HepG2 (cell line): Measurements from ENCODE around the gene NTMT1. TPM values are rescaled to one million over a fixed set of nuclear protein-coding genes. Genes with fewer than 3 reads are reported as not detected.
A peak's percentile ranks its signal among the peaks of the same experiment; 100 is the strongest.

Experiments used
- CEBPB ChIP-seq: IDR thresholded peaks from 2 replicates; pipeline ENCODE4 v1.6.1; 2011; ENCODE audit warnings: low read depth, low read length, improper control_type of control experiment, borderline replicate concordance
- DR1 ChIP-seq: sonication (generic); formaldehyde crosslinking; IDR thresholded peaks from 2 replicates; pipeline ENCODE4 v1.8.0; 2021; ENCODE audit warnings: mild to moderate bottlenecking, missing genetic modification reagents, inconsistent platforms
- GABPB1 ChIP-seq: IDR thresholded peaks from 2 replicates; pipeline ENCODE4 v1.6.1; 2016; ENCODE audit warnings: mild to moderate bottlenecking, missing genetic modification reagents, moderate library complexity, missing compliant biosample characterization
- HCFC1 ChIP-seq: fragments of 150-350 bp; IDR thresholded peaks from 2 replicates; pipeline ENCODE4 v1.6.1; 2014; ENCODE audit warnings: low read depth, low read length
- KAT7 ChIP-seq: IDR thresholded peaks from 2 replicates; pipeline ENCODE4 v1.6.1; 2018; ENCODE audit warnings: borderline replicate concordance, missing compliant biosample characterization
- KLF11 ChIP-seq: IDR thresholded peaks from 2 replicates; pipeline ENCODE4 v1.6.1; 2016; ENCODE audit warnings: missing compliant biosample characterization
- SALL1 ChIP-seq: sonication (generic); formaldehyde crosslinking; IDR thresholded peaks from 2 replicates; pipeline ENCODE4 v1.8.0; 2022; ENCODE audit warnings: mild to moderate bottlenecking, missing genetic modification reagents
- SNRNP70 ChIP-seq: fragments of 200-400 bp; formaldehyde crosslinking; IDR thresholded peaks from 2 replicates; pipeline ENCODE4 v1.6.1; 2017; ENCODE audit warnings: mild to moderate bottlenecking, low read depth, low read length, moderate library complexity
- SRF ChIP-seq: IDR thresholded peaks from 2 replicates; pipeline ENCODE4 v1.6.1; 2011; ENCODE audit warnings: mild to moderate bottlenecking, low read depth, low read length, moderate library complexity
- TCF12 ChIP-seq, 2 experiments: fragments of 450-650 bp in 1 of 2; sonication (generic) in 1 of 2; formaldehyde crosslinking in 1 of 2; IDR thresholded peaks; 2 replicates each; pipeline versions ENCODE4 v1.6.1 to v1.8.0; 2017 to 2022; ENCODE audit warnings: antibody characterized with exemption in 1 of 2, mild to moderate bottlenecking in 1 of 2, missing genetic modification reagents in 1 of 2, moderate library complexity in 1 of 2
- U2AF1 ChIP-seq: fragments of 200-400 bp; formaldehyde crosslinking; optimal IDR thresholded peaks from 2 replicates; pipeline ENCODE3; 2017; ENCODE audit warnings: mild to moderate bottlenecking, low read depth, low read length
- YEATS4 ChIP-seq: sonication (generic); formaldehyde crosslinking; IDR thresholded peaks from 2 replicates; pipeline ENCODE4 v1.4.0; 2020; ENCODE audit warnings: missing genetic modification reagents, borderline replicate concordance
- ZFX ChIP-seq: sonication (generic); formaldehyde crosslinking; IDR thresholded peaks from 2 replicates; pipeline ENCODE4 v1.4.0; 2020; ENCODE audit warnings: mild to moderate bottlenecking, low read depth, missing genetic modification reagents, moderate library complexity
- ZNF350 ChIP-seq: sonication (generic); formaldehyde crosslinking; IDR thresholded peaks from 2 replicates; pipeline ENCODE4 v1.4.0; 2020; ENCODE audit warnings: mild to moderate bottlenecking, low read depth, missing genetic modification reagents, borderline replicate concordance
- ZNF432 ChIP-seq: sonication (generic); formaldehyde crosslinking; IDR thresholded peaks from 2 replicates; pipeline ENCODE4 v1.5.0; 2020; ENCODE audit warnings: missing genetic modification reagents, mild to moderate bottlenecking, borderline replicate concordance
- ZNF552 ChIP-seq: sonication (generic); formaldehyde crosslinking; IDR thresholded peaks from 2 replicates; pipeline ENCODE4 v1.9.0; 2022; ENCODE audit warnings: missing genetic modification reagents, mild to moderate bottlenecking, borderline replicate concordance
- ZNF563 ChIP-seq: sonication (generic); formaldehyde crosslinking; IDR thresholded peaks from 2 replicates; pipeline ENCODE4 v1.8.0; 2022; ENCODE audit warnings: mild to moderate bottlenecking, moderate library complexity, missing genetic modification reagents
- ZNF607 ChIP-seq: sonication (generic); formaldehyde crosslinking; IDR thresholded peaks from 2 replicates; pipeline ENCODE4 v1.5.1; 2020; ENCODE audit warnings: missing genetic modification reagents, mild to moderate bottlenecking, borderline replicate concordance
- ZNF703 ChIP-seq: sonication (generic); formaldehyde crosslinking; IDR thresholded peaks from 2 replicates; pipeline ENCODE4 v1.5.1; 2020; ENCODE audit warnings: missing genetic modification reagents, mild to moderate bottlenecking, moderate library complexity, borderline replicate concordance
- ZNF713 ChIP-seq: sonication (generic); formaldehyde crosslinking; IDR thresholded peaks from 2 replicates; pipeline ENCODE4 v1.4.0; 2020; ENCODE audit warnings: mild to moderate bottlenecking, missing genetic modification reagents
- ZNF749 ChIP-seq: sonication (generic); formaldehyde crosslinking; IDR thresholded peaks from 2 replicates; pipeline ENCODE4 v1.8.0; 2022; ENCODE audit warnings: mild to moderate bottlenecking, missing genetic modification reagents, moderate library complexity, borderline replicate concordance
- polyA plus RNA-seq, 8 experiments: library from polyadenylated mRNA; depleted of rRNA in 3 of 8; stranded (reverse) in 7 of 8; unstranded in 1 of 8; fragments of >200 nt; fragmentation: Illumina TruSeq in 4 of 8; extraction: Trizol in 4 of 8; gene quantifications; 2 replicates each; pipeline versions ENCODE4 v1.2.1 to v1.2.3, GENCODE V29; 2011 to 2016; ENCODE audit warnings: low read depth in 4 of 8, missing spikeins in 1 of 8, mixed read lengths in 1 of 8; ENCODE audit not compliant: insufficient read depth in 1 of 8
- total RNA-seq, 5 experiments: library from RNA; depleted of rRNA; stranded (reverse); fragments of >200 nt; fragmentation: Illumina TruSeq; extraction: Trizol; gene quantifications; 2 replicates each; pipeline ENCODE4 v1.2.3, GENCODE V29; 2016; ENCODE audit warnings: low read depth in 1 of 5
- TF ChIP-seq, protein P1 (sequence below): sonication (generic); formaldehyde crosslinking; IDR thresholded peaks from 2 replicates; pipeline ENCODE4 v1.8.1; 2023; ENCODE audit warnings: mild to moderate bottlenecking, inconsistent platforms, moderate library complexity, missing genetic modification reagents, borderline replicate concordance
- TF ChIP-seq, protein P2 (sequence below): fragments of 450-650 bp; IDR thresholded peaks from 2 replicates; pipeline ENCODE4 v1.6.1; 2017
- TF ChIP-seq, protein P3 (sequence below): sonication (generic); formaldehyde crosslinking; IDR thresholded peaks from 2 replicates; pipeline ENCODE4 v1.4.0; 2020; ENCODE audit warnings: missing genetic modification reagents, borderline replicate concordance
- TF ChIP-seq, protein P4 (sequence below): sonication (generic); formaldehyde crosslinking; IDR thresholded peaks from 2 replicates; pipeline ENCODE4 v1.4.0; 2020; ENCODE audit warnings: missing genetic modification reagents

The NTMT1 gene
- total and polyA plus RNA-seq, 2 of the 13 experiments (the other 11 are each of a cell fraction or from before 2014, with no cell fraction given), result 49.1 to 53.8 TPM

DNA sequence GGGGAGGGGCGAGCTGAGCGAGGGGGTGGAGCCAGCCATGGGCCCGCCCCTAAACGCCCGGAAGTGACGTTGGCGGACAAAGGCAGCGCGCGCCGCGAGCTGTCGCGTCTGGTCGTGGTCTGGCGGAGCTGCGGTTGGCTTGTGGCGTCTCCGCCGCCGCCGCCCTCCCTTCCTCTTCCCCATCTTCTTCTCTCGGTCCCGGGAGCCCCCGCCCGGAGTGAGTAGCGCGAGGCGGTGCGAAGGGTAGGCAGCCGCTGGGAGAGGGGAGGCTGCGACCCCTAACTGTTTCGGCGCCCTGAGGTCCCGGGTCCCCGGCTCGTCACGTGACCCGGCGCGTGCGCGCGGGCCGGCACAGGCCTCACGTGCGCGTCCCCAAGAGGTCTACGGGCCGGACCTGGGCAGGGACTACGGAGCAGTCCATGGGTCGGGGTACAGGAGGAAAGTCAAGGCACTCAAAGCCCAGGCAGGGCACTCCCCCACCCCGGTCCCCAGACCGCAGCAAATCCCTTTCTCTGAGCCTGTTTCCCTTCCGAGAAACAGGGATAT, at the start of gene NTMT1 (continued):
- TF ChIP-seq ZNF607 (CRISPR knock-in tag), result no peak; the same call in 1 of the 2 replicates
- TF ChIP-seq ZNF713, result no peak
- TF ChIP-seq GABPB1, result peak; percentile 96
- TF ChIP-seq YEATS4 (CRISPR knock-in tag), result peak; percentile 85; the same call in 1 of the 2 replicates
- TF ChIP-seq ZNF703 (CRISPR knock-in tag), result no peak
- TF ChIP-seq SALL1 (CRISPR knock-in tag), result peak; percentile 81; the same call in 1 of the 2 replicates
- no peak for TF ChIP-seq TCF12 (IDR thresholded peaks at IDR 0.05)
- no peak for TF ChIP-seq TCF12 (CRISPR knock-in tag; IDR thresholded peaks at IDR 0.05)
- peak; percentile 20; the same call in 1 of the 2 replicates for TF ChIP-seq KLF11
- TF ChIP-seq DR1, result peak; percentile 74
- no peak; the same call in 1 of the 2 replicates for TF ChIP-seq KAT7 (CRISPR knock-in tag)
- TF ChIP-seq, protein P1, sequence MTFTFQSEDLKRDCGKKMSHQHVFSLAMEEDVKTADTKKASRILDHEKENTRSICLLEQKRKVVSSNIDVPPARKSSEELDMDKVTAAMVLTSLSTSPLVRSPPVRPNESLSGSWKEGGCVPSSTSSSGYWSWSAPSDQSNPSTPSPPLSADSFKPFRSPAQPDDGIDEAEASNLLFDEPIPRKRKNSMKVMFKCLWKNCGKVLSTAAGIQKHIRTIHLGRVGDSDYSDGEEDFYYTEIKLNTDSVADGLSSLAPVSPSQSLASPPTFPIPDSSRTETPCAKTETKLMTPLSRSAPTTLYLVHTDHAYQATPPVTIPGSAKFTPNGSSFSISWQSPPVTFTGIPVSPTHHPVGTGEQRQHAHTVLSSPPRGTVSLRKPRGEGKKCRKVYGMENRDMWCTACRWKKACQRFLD (CRISPR knock-in tag), result peak; percentile 76; the same call in 1 of the 2 replicates
- TF ChIP-seq, protein P2, sequence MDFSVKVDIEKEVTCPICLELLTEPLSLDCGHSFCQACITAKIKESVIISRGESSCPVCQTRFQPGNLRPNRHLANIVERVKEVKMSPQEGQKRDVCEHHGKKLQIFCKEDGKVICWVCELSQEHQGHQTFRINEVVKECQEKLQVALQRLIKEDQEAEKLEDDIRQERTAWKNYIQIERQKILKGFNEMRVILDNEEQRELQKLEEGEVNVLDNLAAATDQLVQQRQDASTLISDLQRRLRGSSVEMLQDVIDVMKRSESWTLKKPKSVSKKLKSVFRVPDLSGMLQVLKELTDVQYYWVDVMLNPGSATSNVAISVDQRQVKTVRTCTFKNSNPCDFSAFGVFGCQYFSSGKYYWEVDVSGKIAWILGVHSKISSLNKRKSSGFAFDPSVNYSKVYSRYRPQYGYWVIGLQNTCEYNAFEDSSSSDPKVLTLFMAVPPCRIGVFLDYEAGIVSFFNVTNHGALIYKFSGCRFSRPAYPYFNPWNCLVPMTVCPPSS, result no peak
- TF ChIP-seq ZNF552, result 0 out of 2 replicates have a peak, but pooled peaks have one; percentile 43
- peak; percentile 71; the same call in 1 of the 2 replicates for TF ChIP-seq ZNF563
- TF ChIP-seq CEBPB, result no peak
- TF ChIP-seq SNRNP70, result no peak
- TF ChIP-seq, protein P3, sequence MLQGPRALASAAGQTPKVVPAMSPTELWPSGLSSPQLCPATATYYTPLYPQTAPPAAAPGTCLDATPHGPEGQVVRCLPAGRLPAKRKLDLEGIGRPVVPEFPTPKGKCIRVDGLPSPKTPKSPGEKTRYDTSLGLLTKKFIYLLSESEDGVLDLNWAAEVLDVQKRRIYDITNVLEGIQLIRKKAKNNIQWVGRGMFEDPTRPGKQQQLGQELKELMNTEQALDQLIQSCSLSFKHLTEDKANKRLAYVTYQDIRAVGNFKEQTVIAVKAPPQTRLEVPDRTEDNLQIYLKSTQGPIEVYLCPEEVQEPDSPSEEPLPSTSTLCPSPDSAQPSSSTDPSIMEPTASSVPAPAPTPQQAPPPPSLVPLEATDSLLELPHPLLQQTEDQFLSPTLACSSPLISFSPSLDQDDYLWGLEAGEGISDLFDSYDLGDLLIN (CRISPR knock-in tag), result 0 out of 2 replicates have a peak, but pooled peaks have one; percentile 60
- TF ChIP-seq ZNF749 (CRISPR knock-in tag), result no peak
- no peak for TF ChIP-seq ZNF432 (CRISPR knock-in tag)
- TF ChIP-seq HCFC1, result peak; percentile 16; the same call in 1 of the 2 replicates
- peak; percentile 67 for TF ChIP-seq ZFX (CRISPR knock-in tag)
- TF ChIP-seq, protein P4, sequence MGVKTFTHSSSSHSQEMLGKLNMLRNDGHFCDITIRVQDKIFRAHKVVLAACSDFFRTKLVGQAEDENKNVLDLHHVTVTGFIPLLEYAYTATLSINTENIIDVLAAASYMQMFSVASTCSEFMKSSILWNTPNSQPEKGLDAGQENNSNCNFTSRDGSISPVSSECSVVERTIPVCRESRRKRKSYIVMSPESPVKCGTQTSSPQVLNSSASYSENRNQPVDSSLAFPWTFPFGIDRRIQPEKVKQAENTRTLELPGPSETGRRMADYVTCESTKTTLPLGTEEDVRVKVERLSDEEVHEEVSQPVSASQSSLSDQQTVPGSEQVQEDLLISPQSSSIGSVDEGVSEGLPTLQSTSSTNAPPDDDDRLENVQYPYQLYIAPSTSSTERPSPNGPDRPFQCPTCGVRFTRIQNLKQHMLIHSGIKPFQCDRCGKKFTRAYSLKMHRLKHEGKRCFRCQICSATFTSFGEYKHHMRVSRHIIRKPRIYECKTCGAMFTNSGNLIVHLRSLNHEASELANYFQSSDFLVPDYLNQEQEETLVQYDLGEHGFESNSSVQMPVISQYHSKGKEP (CRISPR knock-in tag), result peak; percentile 52; the same call in 1 of the 2 replicates
- TF ChIP-seq SRF, result no peak
- peak; percentile 75 for TF ChIP-seq ZNF350
- no peak for TF ChIP-seq U2AF1
